ENCODE results near the gene ZNF140. TPM values are rescaled to one million over a fixed set of nuclear protein-coding genes. Genes with fewer than 3 reads are reported as not detected.

The ZNF140 gene
- total and polyA plus RNA-seq, 2 of the 13 experiments (the other 11 are each of a cell fraction or from before 2014, with no cell fraction given) = 8.7 to 13.5 TPM

DNA sequence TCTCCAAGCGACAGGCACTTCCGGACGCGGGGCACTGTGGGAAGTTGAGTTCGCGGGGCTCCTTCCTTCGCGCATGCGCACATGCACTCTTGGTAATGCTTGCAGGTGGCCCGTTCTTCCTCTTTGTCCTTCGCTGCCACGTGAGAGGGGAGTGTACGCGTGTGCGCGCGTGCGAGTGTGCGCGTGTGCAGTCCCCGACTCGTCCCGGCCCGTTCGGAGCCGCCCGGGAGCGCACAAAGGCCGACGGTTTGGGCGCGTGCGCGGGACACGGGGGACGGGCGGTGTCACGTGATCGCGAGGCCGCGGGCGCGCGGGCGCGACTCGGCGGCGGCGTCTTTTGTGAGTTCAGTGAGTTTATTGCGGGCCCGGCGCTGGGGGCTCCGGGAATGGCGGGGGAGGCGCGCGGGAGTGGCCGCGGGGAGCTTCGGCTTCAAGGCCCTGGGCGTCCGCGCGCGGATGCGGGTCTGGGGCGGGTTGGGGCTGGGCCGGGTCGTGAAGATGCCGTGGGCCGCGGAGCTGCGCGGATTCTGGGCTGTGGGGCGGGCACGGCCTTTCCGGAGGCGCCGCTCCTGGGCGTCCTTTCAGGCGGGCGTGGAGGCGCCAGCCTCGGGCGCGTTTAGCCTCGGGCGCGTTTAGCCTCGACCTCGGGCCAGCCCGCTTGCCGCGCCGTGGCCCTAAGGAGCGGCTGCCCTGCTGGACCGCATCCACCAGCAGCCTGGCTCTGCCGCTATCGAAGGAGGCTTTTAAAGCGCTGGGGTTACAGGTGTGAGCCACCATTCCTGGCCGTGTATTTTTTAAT is 43.3 kb upstream of the ZNF140 start, which contains the start of gene ZNF84 (continued):
- TF ChIP-seq ZNF432 (CRISPR knock-in tag; IDR thresholded peaks at IDR 0.05; ENCODE audit: borderline replicate concordance) (no peak), ZNF780A (CRISPR knock-in tag; IDR thresholded peaks at IDR 0.05) (peak; percentile 69), NFKBIZ (CRISPR knock-in tag; IDR thresholded peaks at IDR 0.05) (peak; percentile 33; the same call in 1 of the 2 replicates), KAT8 (CRISPR knock-in tag; IDR thresholded peaks at IDR 0.05) (peak; percentile 61; the same call in 1 of the 2 replicates), MTA3 (CRISPR knock-in tag; IDR thresholded peaks at IDR 0.05) (no peak), GATA4 (IDR thresholded peaks at IDR 0.05; ENCODE audit: borderline replicate concordance, low read depth) (no peak), SAP130 (CRISPR knock-in tag; IDR thresholded peaks at IDR 0.05; ENCODE audit: low read depth) (peak; percentile 95), MXD4 (CRISPR knock-in tag; IDR thresholded peaks at IDR 0.05) (peak; percentile 88), ZNF747 (CRISPR knock-in tag; IDR thresholded peaks at IDR 0.05; ENCODE audit: borderline replicate concordance) (no peak; the same call in 1 of the 2 replicates), ZNF460 (CRISPR knock-in tag; IDR thresholded peaks at IDR 0.05; ENCODE audit: borderline replicate concordance) (no peak), RARG (CRISPR knock-in tag; IDR thresholded peaks at IDR 0.05; ENCODE audit: low read depth) (no peak; the same call in 1 of the 2 replicates), TMF1 (CRISPR knock-in tag; IDR thresholded peaks at IDR 0.05; ENCODE audit: low read depth) (peak; percentile 47; the same call in 1 of the 2 replicates), REXO4 (CRISPR knock-in tag; IDR thresholded peaks at IDR 0.05; ENCODE audit: borderline replicate concordance) (no peak), ZNF30 (CRISPR knock-in tag; IDR thresholded peaks at IDR 0.05) (no peak), SNAPC2 (CRISPR knock-in tag; IDR thresholded peaks at IDR 0.05) (no peak), THAP11 (CRISPR knock-in tag; IDR thresholded peaks at IDR 0.05) (peak; percentile 97), ARNTL (CRISPR knock-in tag; IDR thresholded peaks at IDR 0.05) (peak; percentile 96), ZSCAN25 (CRISPR knock-in tag; IDR thresholded peaks at IDR 0.05) (peak; percentile 44; the same call in 1 of the 2 replicates), KLF16 (CRISPR knock-in tag; IDR thresholded peaks at IDR 0.05) (peak in 1 of 2 experiments; percentile 49; a peak in 1 of 4 replicates), ZNF451 (CRISPR knock-in tag; IDR thresholded peaks at IDR 0.05) (peak; percentile 96; the same call in 1 of the 2 replicates), HMG20B (CRISPR knock-in tag; conservative IDR thresholded peaks at IDR 0.05) (no peak), ZNF570 (CRISPR knock-in tag; IDR thresholded peaks at IDR 0.05; ENCODE audit: borderline replicate concordance) (0 out of 2 replicates have a peak, but pooled peaks have one; percentile 84), ZNF644 (CRISPR knock-in tag; IDR thresholded peaks at IDR 0.05; ENCODE audit: low read depth) (no peak), TRIM24 (CRISPR knock-in tag; IDR thresholded peaks at IDR 0.05) (no peak), MED8 (CRISPR knock-in tag; IDR thresholded peaks at IDR 0.05; ENCODE audit: insufficient replicate concordance) (peak; percentile 30), GATAD1 (CRISPR knock-in tag; IDR thresholded peaks at IDR 0.05) (peak; percentile 82), KMT2B (CRISPR knock-in tag; IDR thresholded peaks at IDR 0.05) (peak; percentile 87), FOXA1 (IDR thresholded peaks at IDR 0.05) (no peak), FOXA1 (CRISPR knock-in tag; IDR thresholded peaks at IDR 0.05) (no peak; the same call in 1 of the 2 replicates), BRD4 (CRISPR knock-in tag; IDR thresholded peaks at IDR 0.05) (no peak)
- TF ChIP-seq, protein P1, sequence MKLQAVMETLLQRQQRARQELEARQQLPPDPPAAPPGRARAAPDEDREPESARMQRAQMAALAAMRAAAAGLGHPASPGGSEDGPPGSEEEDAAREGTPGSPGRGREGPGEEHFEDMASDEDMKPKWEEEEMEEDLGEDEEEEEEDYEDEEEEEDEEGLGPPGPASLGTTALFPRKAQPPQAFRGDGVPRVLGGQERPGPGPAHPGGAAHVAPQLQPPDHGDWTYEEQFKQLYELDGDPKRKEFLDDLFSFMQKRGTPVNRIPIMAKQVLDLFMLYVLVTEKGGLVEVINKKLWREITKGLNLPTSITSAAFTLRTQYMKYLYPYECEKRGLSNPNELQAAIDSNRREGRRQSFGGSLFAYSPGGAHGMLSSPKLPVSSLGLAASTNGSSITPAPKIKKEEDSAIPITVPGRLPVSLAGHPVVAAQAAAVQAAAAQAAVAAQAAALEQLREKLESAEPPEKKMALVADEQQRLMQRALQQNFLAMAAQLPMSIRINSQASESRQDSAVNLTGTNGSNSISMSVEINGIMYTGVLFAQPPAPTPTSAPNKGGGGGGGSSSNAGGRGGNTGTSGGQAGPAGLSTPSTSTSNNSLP (IDR thresholded peaks at IDR 0.05; ENCODE audit: low read depth, low read length) = no peak
- TF ChIP-seq, protein P2, sequence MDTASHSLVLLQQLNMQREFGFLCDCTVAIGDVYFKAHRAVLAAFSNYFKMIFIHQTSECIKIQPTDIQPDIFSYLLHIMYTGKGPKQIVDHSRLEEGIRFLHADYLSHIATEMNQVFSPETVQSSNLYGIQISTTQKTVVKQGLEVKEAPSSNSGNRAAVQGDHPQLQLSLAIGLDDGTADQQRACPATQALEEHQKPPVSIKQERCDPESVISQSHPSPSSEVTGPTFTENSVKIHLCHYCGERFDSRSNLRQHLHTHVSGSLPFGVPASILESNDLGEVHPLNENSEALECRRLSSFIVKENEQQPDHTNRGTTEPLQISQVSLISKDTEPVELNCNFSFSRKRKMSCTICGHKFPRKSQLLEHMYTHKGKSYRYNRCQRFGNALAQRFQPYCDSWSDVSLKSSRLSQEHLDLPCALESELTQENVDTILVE (CRISPR knock-in tag; IDR thresholded peaks at IDR 0.05) = peak; percentile 81; the same call in 1 of the 2 replicates

Measured in HepG2 (cell line).